Type B pancreatic cell (in vitro differentiated cells): ENCODE results near the gene AOPEP. TPM values are rescaled to one million over a fixed set of nuclear protein-coding genes. Genes with fewer than 3 reads are reported as not detected.

Experiments
- DNase-seq: peaks from one replicate; pipeline ENCODE4 v3.0.0; 2021; ENCODE audit warnings: mixed read lengths; ENCODE audit not compliant: unreplicated experiment; ENCODE audit errors: extremely low spot score
- H3K27ac Mint-ChIP-seq: 2 replicates; pipeline ENCODE4 v1.8.0; 2021; ENCODE audit warnings: mild to moderate bottlenecking, mixed read lengths
- H3K27me3 Mint-ChIP-seq: 2 replicates; pipeline ENCODE4 v1.8.0; 2021; ENCODE audit warnings: mixed read lengths
- H3K36me3 Mint-ChIP-seq: 2 replicates; pipeline ENCODE4 v1.8.0; 2021; ENCODE audit warnings: mixed read lengths
- H3K4me1 Mint-ChIP-seq: one replicate; pipeline ENCODE4 v1.8.0; 2021; ENCODE audit warnings: mixed read lengths; ENCODE audit not compliant: unreplicated experiment
- H3K4me3 Mint-ChIP-seq: 2 replicates; pipeline ENCODE4 v1.8.0; 2021; ENCODE audit warnings: mild to moderate bottlenecking, mixed read lengths
- H3K9me3 Mint-ChIP-seq: 2 replicates; pipeline ENCODE4 v1.8.0; 2021; ENCODE audit warnings: mixed read lengths
- total RNA-seq: library from RNA; stranded (reverse); gene quantifications from 2 replicates; pipeline ENCODE4 v1.2.1, GENCODE V29; 2021; ENCODE audit warnings: low replicate concordance
- TF ChIP-seq, protein P1 (sequence below): fragments of 200-600 bp; sonication (generic); conservative IDR thresholded peaks from 2 replicates; pipeline ENCODE4 v1.5.0; 2021; ENCODE audit warnings: antibody characterized with exemption, mild to moderate bottlenecking

Gene AOPEP
- total RNA-seq, 1 donor from 2014 or later, result 89.3 TPM

DNA sequence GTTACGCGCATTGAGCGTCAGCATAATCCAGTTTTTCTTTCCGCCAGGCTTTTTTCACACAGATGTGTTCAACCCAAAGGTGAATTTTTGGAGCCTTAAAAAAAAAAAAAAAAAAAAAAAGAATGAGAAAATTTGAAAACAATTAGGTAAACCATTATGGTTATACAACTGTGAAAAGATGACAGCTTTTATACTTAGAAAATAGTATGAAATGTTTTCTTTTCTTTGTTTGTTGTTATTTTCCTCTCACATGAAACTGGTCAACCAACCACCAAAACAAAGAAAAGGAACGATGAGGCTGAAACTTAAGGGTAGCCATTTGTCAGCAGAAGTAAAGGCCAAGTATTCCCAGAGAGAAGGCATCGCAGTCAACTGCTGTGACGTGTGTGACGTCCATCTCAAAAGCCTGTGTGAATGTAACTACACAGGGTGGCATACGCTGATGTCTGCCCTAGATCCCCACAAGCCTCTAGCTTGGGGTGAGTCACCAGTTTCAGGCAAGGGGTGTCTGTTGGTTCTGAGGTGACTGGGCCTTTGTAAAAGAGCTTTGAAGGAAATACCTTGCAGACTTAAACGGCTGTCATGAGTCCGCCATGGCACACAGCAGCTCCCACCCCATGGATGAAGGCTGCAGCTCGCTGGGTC is 182.9 kb downstream of the AOPEP start:
- TF ChIP-seq, protein P1, sequence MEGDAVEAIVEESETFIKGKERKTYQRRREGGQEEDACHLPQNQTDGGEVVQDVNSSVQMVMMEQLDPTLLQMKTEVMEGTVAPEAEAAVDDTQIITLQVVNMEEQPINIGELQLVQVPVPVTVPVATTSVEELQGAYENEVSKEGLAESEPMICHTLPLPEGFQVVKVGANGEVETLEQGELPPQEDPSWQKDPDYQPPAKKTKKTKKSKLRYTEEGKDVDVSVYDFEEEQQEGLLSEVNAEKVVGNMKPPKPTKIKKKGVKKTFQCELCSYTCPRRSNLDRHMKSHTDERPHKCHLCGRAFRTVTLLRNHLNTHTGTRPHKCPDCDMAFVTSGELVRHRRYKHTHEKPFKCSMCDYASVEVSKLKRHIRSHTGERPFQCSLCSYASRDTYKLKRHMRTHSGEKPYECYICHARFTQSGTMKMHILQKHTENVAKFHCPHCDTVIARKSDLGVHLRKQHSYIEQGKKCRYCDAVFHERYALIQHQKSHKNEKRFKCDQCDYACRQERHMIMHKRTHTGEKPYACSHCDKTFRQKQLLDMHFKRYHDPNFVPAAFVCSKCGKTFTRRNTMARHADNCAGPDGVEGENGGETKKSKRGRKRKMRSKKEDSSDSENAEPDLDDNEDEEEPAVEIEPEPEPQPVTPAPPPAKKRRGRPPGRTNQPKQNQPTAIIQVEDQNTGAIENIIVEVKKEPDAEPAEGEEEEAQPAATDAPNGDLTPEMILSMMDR, result no peak
- Mint-ChIP-seq H3K9me3 (no peaks in the 10 kb centered on the region), H3K27ac (peak overlapping the region; percentile 86)

DNA sequence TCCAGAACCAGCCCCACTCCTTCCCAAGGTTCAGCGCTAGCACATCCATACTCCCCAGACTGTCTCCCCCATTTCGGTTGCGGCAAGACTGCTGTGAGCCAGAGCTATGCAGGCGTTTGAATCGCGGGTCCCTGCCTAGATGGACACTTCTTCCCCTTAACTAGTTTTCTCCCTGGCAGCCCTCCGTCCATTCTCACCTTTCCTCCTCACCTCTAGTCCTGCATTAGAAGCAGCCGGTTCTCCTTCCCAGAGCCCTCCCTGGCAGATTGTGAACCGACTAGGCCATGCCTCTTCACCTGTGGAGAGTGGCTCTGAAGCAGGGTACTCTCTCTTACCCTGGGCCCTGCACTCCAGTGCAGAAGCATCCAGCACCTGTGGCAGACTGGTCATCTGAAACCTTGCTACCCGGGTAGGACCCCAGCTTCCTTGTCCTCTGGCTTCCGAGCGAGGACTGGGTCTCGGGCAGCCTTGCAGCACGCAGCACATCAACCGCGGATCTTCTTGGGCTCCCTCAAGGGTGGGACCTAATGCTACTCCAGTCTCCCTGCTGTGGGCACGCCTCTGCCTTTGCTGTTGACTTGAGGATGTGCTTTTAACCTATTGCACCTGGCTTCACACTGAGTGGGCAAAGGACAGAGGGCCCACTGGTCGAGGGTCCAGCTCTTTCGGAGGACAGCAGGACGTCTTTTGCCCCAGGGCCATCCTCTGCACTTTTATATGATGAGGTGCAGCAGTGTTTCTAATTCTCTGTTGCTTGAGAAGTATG is 183.6 kb downstream of the AOPEP start:
- Mint-ChIP-seq H3K27ac (peak overlapping the region; percentile 36), H3K36me3 (no peaks in the 10 kb centered on the region), H3K4me1 (peaks cover 79% of the 10 kb centered on the region), H3K27me3 (no peaks in the 10 kb centered on the region), H3K4me3 (no peak overlapping the region), H3K9me3 (no peaks in the 10 kb centered on the region)
- TF ChIP-seq, protein P1, result no peak
- no peak for DNase-seq

More for the DNA sequence above, 182.9 kb downstream of the AOPEP start:
- DNase-seq, result no peak
- Mint-ChIP-seq H3K4me1 (peaks cover 77% of the 10 kb centered on the region), H3K4me3 (no peak overlapping the region), H3K27me3 (no peaks in the 10 kb centered on the region), H3K36me3 (no peaks in the 10 kb centered on the region)

DNA sequence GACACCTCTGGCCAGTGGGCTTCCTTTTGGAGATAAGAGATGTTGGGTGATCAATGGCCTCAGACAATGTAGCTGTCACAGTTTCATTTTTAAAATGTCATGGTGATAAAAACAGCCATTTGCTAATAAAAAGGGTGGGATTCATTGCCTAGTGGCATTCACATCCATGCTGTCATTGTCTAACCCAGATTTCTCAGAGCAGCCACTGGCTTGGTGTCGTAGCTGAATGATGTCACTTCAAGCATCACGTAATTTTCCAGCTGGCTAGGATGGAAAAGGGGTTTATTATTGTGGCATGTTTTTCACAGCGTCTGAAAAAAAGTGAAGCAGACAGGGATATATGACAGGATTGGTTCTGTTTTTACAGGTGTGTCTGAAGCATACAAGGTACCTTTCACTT is 184.7 kb downstream of the AOPEP start:
- Mint-ChIP-seq H3K4me3 (no peak overlapping the region), H3K27ac (peak overlapping the region; percentile 67), H3K4me1 (peaks cover 84% of the 10 kb centered on the region), H3K9me3 (no peaks in the 10 kb centered on the region), H3K27me3 (no peaks in the 10 kb centered on the region), H3K36me3 (no peaks in the 10 kb centered on the region)
- no peak for DNase-seq
- TF ChIP-seq, protein P1, result no peak

DNA sequence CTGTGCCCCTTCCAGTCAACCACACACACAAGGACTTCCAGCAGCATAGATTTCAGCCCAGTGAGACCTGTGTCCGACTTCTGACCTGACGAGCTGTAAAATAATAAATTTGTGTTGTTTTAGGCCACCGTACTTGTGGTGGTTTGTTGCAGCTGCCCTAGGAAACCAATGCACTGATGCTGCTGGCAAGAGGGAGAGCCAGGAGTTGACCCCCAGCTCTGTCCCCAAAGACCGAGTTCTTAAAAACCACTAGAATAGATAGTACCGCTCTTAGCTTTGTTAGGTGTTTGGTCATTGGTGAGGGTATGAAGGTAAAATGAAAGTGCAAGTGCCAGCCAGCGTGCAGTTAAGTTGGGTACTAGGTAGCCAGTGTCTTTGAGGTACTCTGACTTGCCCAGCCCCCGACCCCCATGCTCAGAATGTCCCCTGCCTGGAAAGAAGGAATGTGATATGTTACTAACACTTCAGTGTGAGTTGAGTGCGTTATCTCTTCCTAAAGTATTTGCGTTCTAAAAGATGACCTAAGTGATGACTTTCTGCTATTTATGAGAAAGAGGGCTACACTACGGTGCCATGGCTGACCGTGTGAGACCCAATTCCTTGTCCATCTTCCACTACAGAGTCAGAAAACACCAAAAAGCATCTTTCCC is 185.6 kb downstream of the AOPEP start:
- DNase-seq, result no peak
- Mint-ChIP-seq H3K27me3 (no peaks in the 10 kb centered on the region), H3K4me3 (no peak overlapping the region), H3K27ac (peak overlapping the region; percentile 58), H3K4me1 (peaks cover 84% of the 10 kb centered on the region), H3K36me3 (no peaks in the 10 kb centered on the region), H3K9me3 (no peaks in the 10 kb centered on the region)
- TF ChIP-seq, protein P1, result no peak

DNA sequence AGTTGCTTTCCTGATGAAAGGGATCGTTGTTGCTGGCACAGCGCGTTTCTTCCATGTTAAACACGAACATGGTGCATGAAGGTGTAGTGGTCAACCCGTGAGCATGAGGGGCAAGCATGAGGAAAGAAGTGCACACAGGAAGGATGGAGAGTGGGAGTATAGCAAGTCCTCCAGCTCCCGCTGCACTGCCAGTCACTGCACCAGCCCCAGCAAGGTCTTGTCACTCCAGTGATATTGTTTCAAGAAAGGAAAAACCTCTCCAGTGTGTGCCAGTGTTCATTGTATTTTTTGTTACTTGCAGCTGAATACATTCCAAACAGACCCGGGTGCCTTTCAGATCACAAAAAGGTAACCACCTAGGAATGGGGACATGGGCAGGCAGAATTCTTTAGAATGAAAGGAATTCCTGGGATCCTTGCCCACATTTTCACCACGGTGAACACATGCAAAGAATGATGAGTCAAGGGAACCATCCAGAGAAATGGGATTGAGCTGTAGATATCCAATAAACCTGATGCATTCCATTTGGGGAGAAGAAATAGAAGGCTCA is 186.3 kb downstream of the AOPEP start:
- TF ChIP-seq, protein P1, result no peak
- peaks cover 84% of the 10 kb centered on the region for H3K4me1 Mint-ChIP-seq
- peak overlapping the region; percentile 30 for H3K4me3 Mint-ChIP-seq
- H3K27me3 Mint-ChIP-seq, result no peaks in the 10 kb centered on the region
- no peak for DNase-seq
- peak overlapping the region; percentile 58 for H3K27ac Mint-ChIP-seq
- H3K36me3 Mint-ChIP-seq, result no peaks in the 10 kb centered on the region
- no peaks in the 10 kb centered on the region for H3K9me3 Mint-ChIP-seq
